SU-DHL-6 (cell line): Measurements from ENCODE around the gene DUSP16.
"Not testable (repeated sequence)": the region's sequence is repeated elsewhere in the genome, so short reads cannot be mapped to it uniquely, and the experiment has no call there.

Source experiments
- H2AFZ ChIP-seq: fragments of 200-600 bp; sonication (generic); 2 replicates; pipeline ENCODE4 v1.6.1; 2014; ENCODE audit warnings: low read depth, mild to moderate bottlenecking, moderate library complexity, mixed read lengths, antibody characterized with exemption, low read length; ENCODE audit not compliant: severe bottlenecking
- H3F3A ChIP-seq: fragments of 200-600 bp; shearing (Covaris generic); 2 replicates; pipeline ENCODE4 v1.6.0; 2016; ENCODE audit warnings: antibody characterized with exemption, mild to moderate bottlenecking; ENCODE audit not compliant: insufficient read depth
- H3K27ac ChIP-seq: fragments of 200-600 bp; sonication (generic); 2 replicates; pipeline ENCODE4 v1.5.1; 2016; ENCODE audit warnings: low read depth, mild to moderate bottlenecking, low read length, moderate library complexity, mixed read lengths
- H3K27me3 ChIP-seq: fragments of 200-600 bp; sonication (generic), shearing (Covaris generic); 2 replicates; pipeline ENCODE4 v1.6.0; 2014; ENCODE audit warnings: mild to moderate bottlenecking, low read length
- H3K36me3 ChIP-seq: fragments of 200-600 bp; sonication (generic); 2 replicates; pipeline ENCODE4 v1.6.1; 2014; ENCODE audit warnings: mild to moderate bottlenecking, low read length, mixed read lengths
- H3K4me2 ChIP-seq: fragments of 300-600, 200-600 bp; shearing (Covaris generic), sonication (generic); 2 replicates; pipeline ENCODE4 v1.6.0; 2014; ENCODE audit warnings: low read length, low read depth, mild to moderate bottlenecking; ENCODE audit not compliant: poor library complexity, severe bottlenecking
- H3K4me3 ChIP-seq: fragments of 200-600 bp; sonication (generic); 2 replicates; pipeline ENCODE4 v1.5.1; 2014; ENCODE audit warnings: antibody characterized with exemption, low read length, mild to moderate bottlenecking, mixed read lengths; ENCODE audit not compliant: insufficient read depth, poor library complexity, severe bottlenecking
- H3K79me2 ChIP-seq: fragments of 200-600 bp; sonication (generic); 2 replicates; pipeline ENCODE4 v1.6.1; 2014; ENCODE audit warnings: mild to moderate bottlenecking, low read length, moderate library complexity; ENCODE audit not compliant: insufficient read depth
- H3K9ac ChIP-seq: fragments of 200-600 bp; sonication (generic); 2 replicates; pipeline ENCODE4 v1.7.0; 2014; ENCODE audit warnings: mild to moderate bottlenecking, low read length
- H3K9me2 ChIP-seq: fragments of 200-600 bp; sonication (generic); replicated peaks from 2 replicates; pipeline ENCODE4 v1.6.1; 2014; ENCODE audit warnings: low read length; ENCODE audit not compliant: insufficient read depth
- H3K9me3 ChIP-seq: fragments of 200-600 bp; sonication (generic); 2 replicates; pipeline ENCODE4 v1.6.1; 2014; ENCODE audit warnings: low read length, mixed read lengths; ENCODE audit not compliant: insufficient read depth
- H4K20me1 ChIP-seq: fragments of 200-600 bp; sonication (generic); 2 replicates; pipeline ENCODE4 v1.6.1; 2014; ENCODE audit warnings: low read depth, mild to moderate bottlenecking, antibody characterized with exemption, low read length, moderate library complexity, mixed read lengths
- EZH2phosphoT487 ChIP-seq: fragments of 200-600 bp; sonication (generic), shearing (Covaris generic); conservative IDR thresholded peaks from 2 replicates; pipeline ENCODE4 v1.6.1; 2018; ENCODE audit warnings: mild to moderate bottlenecking, antibody characterized with exemption, low read length, moderate library complexity, mixed read lengths
- TF ChIP-seq, protein P1 (sequence below): fragments of 200-600 bp; sonication (generic); IDR thresholded peaks from one replicate; pipeline ENCODE4 v1.5.1; 2017; ENCODE audit warnings: antibody characterized with exemption, mild to moderate bottlenecking, low read length, moderate library complexity; ENCODE audit not compliant: insufficient read depth, poor library complexity, severe bottlenecking

The DUSP16 gene

DNA sequence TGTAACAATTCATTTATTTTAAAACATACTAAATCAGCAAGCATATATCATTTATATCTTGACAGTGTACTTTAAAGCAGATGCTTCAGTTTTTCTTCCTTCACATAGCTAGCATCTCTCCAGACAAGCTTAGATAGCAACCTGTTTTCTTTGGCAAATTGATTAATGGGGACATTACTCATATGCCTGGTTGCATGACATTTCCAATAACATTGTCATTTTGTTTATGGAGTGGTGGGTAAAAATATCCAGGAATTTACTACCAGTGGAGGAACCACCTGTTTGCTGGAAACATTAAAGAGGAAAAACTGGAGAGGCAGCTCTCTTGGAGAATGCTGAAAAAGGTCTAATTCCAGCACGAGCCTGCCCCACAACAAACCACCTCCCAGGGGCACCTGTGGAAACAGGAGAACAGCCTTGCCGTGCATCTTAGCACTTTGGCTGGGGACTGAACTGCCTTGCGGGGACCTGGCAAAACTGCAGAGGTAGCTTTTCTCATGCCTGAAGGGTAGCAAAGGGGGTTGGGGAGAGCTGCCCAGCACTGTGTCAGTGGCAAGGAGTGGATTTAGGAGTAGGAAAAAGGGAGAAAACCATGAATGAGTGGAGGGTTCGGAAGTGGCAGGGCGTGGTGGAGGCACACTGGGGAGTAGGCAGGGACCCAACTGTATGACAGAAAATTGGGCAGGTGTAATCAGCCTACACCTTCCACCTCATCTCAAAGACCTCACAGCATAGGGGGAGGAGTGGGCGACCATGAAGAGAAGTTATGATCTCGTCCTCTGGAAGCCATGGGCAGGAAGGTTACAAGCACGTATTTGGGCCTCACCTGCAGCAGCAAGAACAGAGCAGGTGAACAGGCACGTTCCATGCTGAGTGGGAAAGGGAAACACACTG is 37.3 kb upstream of the DUSP16 start:
- Histone ChIP-seq H3F3A (no peaks in the 10 kb centered on the region), H3K4me2 (no peak overlapping the region), H3K36me3 (no peaks in the 10 kb centered on the region), H3K27ac (no peak overlapping the region), H3K9me3 (no peaks in the 10 kb centered on the region), H3K79me2 (no peaks in the 10 kb centered on the region), H2AFZ (no peak overlapping the region), H3K4me3 (no peak overlapping the region), H4K20me1 (no peaks in the 10 kb centered on the region), H3K9me2 (no peaks in the 10 kb centered on the region), H3K27me3 (no peaks in the 10 kb centered on the region), H3K9ac (no peak overlapping the region)
- TF ChIP-seq EZH2phosphoT487, result no peak
- TF ChIP-seq, protein P1, sequence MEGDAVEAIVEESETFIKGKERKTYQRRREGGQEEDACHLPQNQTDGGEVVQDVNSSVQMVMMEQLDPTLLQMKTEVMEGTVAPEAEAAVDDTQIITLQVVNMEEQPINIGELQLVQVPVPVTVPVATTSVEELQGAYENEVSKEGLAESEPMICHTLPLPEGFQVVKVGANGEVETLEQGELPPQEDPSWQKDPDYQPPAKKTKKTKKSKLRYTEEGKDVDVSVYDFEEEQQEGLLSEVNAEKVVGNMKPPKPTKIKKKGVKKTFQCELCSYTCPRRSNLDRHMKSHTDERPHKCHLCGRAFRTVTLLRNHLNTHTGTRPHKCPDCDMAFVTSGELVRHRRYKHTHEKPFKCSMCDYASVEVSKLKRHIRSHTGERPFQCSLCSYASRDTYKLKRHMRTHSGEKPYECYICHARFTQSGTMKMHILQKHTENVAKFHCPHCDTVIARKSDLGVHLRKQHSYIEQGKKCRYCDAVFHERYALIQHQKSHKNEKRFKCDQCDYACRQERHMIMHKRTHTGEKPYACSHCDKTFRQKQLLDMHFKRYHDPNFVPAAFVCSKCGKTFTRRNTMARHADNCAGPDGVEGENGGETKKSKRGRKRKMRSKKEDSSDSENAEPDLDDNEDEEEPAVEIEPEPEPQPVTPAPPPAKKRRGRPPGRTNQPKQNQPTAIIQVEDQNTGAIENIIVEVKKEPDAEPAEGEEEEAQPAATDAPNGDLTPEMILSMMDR, result no peak

GRCh38 chr12:12598864-12599263 is 36.2 kb upstream of the DUSP16 start:
- no peaks in the 10 kb centered on the region for H3K79me2 ChIP-seq
- no peak overlapping the region for H3K4me3 ChIP-seq
- H3K27ac ChIP-seq, result no peak overlapping the region
- no peaks in the 10 kb centered on the region for H3K9me2 ChIP-seq
- no peaks in the 10 kb centered on the region for H3K27me3 ChIP-seq
- no peaks in the 10 kb centered on the region for H3K36me3 ChIP-seq
- H3K4me2 ChIP-seq, result no peak overlapping the region
- no peak for TF ChIP-seq EZH2phosphoT487
- TF ChIP-seq, protein P1, result no peak
- H4K20me1 ChIP-seq, result no peaks in the 10 kb centered on the region
- no peaks in the 10 kb centered on the region for H3K9me3 ChIP-seq
- H3K9ac ChIP-seq, result no peak overlapping the region
- no peaks in the 10 kb centered on the region for H3F3A ChIP-seq
- H2AFZ ChIP-seq, result no peak overlapping the region

DNA sequence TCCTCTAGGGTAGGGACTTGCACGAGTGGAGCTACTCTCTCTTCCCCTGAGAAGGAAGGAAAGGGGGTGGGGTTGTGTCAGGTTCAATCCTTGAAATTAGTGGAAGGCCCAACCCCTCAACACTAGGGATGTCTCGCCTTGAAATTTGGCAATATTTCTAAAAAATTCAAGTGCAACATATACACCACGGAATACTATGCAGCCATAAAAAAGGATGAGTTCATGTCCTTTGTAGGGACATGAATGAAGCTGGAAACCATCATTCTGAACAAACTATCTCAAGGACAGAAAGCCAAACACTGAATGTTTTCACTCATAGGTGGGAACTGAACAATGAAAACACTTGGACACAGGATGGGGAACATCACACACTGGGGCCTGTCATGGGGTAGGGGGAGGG is 33.9 kb upstream of the DUSP16 start:
- H3K9me2 ChIP-seq, H2AFZ ChIP-seq, H3K9me3 ChIP-seq, H4K20me1 ChIP-seq, H3K79me2 ChIP-seq, H3K27ac ChIP-seq, H3F3A ChIP-seq, H3K36me3 ChIP-seq, H3K27me3 ChIP-seq, H3K4me3 ChIP-seq, H3K9ac ChIP-seq, H3K4me2 ChIP-seq: not testable (repeated sequence)

GRCh38 chr12:12595929-12596328 is 33.3 kb upstream of the DUSP16 start:
- H3K4me2 ChIP-seq, H3K9me3 ChIP-seq, H2AFZ ChIP-seq, H3K9me2 ChIP-seq, H3K27me3 ChIP-seq, H3F3A ChIP-seq, H3K9ac ChIP-seq, H3K36me3 ChIP-seq, H4K20me1 ChIP-seq, H3K79me2 ChIP-seq, H3K27ac ChIP-seq, H3K4me3 ChIP-seq: not testable (repeated sequence)
